ENCODE data around the gene MYO9B.

The MYO9B gene

DNA sequence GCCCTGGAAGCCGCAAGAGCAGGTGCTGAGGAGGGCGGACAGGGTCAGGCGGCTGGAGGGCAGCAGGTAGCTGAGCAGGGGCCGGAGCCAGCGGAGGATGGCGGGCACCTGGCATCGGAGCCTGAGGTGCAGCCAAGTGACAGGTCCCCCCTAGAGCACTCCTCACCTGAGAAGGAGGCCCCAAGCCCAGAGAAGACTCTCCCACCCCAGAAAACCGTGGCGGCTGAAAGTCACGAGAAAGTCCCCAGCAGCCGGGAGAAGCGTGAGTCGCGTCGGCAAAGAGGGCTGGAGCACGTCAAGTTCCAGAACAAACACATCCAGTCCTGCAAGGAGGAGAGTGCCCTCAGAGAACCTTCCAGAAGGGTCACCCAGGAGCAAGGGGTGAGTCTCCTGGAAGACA is 119.0 kb downstream of the MYO9B start:
- TF ChIP-seq, protein P1, sequence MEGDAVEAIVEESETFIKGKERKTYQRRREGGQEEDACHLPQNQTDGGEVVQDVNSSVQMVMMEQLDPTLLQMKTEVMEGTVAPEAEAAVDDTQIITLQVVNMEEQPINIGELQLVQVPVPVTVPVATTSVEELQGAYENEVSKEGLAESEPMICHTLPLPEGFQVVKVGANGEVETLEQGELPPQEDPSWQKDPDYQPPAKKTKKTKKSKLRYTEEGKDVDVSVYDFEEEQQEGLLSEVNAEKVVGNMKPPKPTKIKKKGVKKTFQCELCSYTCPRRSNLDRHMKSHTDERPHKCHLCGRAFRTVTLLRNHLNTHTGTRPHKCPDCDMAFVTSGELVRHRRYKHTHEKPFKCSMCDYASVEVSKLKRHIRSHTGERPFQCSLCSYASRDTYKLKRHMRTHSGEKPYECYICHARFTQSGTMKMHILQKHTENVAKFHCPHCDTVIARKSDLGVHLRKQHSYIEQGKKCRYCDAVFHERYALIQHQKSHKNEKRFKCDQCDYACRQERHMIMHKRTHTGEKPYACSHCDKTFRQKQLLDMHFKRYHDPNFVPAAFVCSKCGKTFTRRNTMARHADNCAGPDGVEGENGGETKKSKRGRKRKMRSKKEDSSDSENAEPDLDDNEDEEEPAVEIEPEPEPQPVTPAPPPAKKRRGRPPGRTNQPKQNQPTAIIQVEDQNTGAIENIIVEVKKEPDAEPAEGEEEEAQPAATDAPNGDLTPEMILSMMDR (IDR thresholded peaks at IDR 0.05; ENCODE audit: low read depth, low read length, missing control alignments) = no peak
- DNase-seq (ENCODE audit: extremely low read depth, low read depth) = no peak
- no peak overlapping the region for H3K4me3 ChIP-seq (replicated peaks; ENCODE audit: low read depth, low read length)

DNA sequence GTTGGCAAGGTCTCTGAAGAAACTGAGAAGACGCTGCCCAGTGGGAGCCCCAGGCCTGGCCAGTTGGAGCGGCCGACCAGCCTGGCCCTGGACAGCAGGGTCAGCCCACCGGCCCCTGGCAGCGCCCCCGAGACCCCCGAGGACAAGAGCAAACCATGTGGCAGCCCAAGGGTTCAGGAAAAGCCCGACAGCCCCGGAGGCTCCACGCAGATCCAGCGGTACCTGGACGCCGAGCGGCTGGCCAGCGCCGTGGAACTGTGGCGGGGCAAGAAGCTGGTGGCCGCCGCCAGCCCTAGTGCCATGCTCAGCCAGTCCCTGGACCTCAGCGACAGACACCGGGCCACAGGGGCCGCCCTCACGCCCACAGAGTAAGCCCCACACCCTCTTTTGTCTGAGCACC is 119.5 kb downstream of the MYO9B start:
- TF ChIP-seq, protein P1 (IDR thresholded peaks at IDR 0.05; ENCODE audit: low read depth, low read length, missing control alignments) = no peak
- no peak for DNase-seq (ENCODE audit: extremely low read depth, low read depth)
- no peak overlapping the region for H3K4me3 ChIP-seq (replicated peaks; ENCODE audit: low read depth, low read length)

- H3K4me3 ChIP-seq (replicated peaks; ENCODE audit: low read depth, low read length) = no peak overlapping the region
- DNase-seq (ENCODE audit: extremely low read depth, low read depth) = no peak
- TF ChIP-seq, protein P1 (IDR thresholded peaks at IDR 0.05; ENCODE audit: low read depth, low read length, missing control alignments) = no peak
These were observed 121.0 kb downstream of the MYO9B start for GRCh38 chr19:17196610-17197009.

DNA sequence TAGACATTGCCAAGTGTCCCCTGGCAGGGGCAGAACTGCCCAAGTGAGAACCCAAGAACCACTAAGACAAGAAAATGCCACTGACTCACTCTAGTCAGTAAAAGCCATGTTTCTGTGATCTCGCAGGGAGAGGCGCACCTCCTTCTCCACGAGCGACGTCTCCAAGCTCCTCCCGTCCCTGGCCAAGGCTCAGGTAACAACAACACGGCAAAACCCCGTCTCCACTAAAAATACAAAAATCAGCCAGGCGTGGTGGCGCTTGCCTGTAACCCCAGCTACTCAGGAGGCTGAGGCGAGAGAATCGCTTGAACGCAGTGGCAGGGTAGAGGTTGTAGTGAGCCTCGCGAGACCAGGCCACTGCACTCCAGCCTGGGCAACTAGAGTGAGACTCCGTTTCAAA is 122.1 kb downstream of the MYO9B start:
- TF ChIP-seq, protein P1 (IDR thresholded peaks at IDR 0.05; ENCODE audit: low read depth, low read length, missing control alignments) = no peak
- H3K4me3 ChIP-seq (replicated peaks; ENCODE audit: low read depth, low read length) = no peak overlapping the region
- DNase-seq (ENCODE audit: extremely low read depth, low read depth) = no peak

GRCh38 chr19:17200408-17201079 is 125.0 kb downstream of the MYO9B start:
- no peak for DNase-seq (ENCODE audit: extremely low read depth, low read depth)
- TF ChIP-seq, protein P1 (IDR thresholded peaks at IDR 0.05; ENCODE audit: low read depth, low read length, missing control alignments) = no peak
- H3K4me3 ChIP-seq (replicated peaks; ENCODE audit: low read depth, low read length) = no peak overlapping the region

GRCh38 chr19:17202249-17202648 is 126.7 kb downstream of the MYO9B start:
- no peak overlapping the region for H3K4me3 ChIP-seq (replicated peaks; ENCODE audit: low read depth, low read length)
- no peak for DNase-seq (ENCODE audit: extremely low read depth, low read depth)
- TF ChIP-seq, protein P1 (IDR thresholded peaks at IDR 0.05; ENCODE audit: low read depth, low read length, missing control alignments) = no peak

- H3K4me3 ChIP-seq (replicated peaks; ENCODE audit: low read depth, low read length) = no peak overlapping the region
- DNase-seq (ENCODE audit: extremely low read depth, low read depth) = no peak
- TF ChIP-seq, protein P1 (IDR thresholded peaks at IDR 0.05; ENCODE audit: low read depth, low read length, missing control alignments) = no peak
These were observed 127.1 kb downstream of the MYO9B start for GRCh38 chr19:17202713-17203112.
